HG03558 (cell line): ENCODE results near the gene RTN1.

Experiments used
- ATAC-seq: cut with Tn5 transposase; IDR thresholded peaks from one replicate; pipeline ENCODE4 v1.9.1; 2021; ENCODE audit warnings: moderate number of reproducible peaks; ENCODE audit not compliant: unreplicated experiment; ENCODE audit errors: extremely low read depth

The RTN1 gene

GRCh38 chr14:59857328-59857727, 13.2 kb downstream of the RTN1 start:
- no peak for ATAC-seq

- ATAC-seq: no peak
These were observed 18.2 kb downstream of the RTN1 start for GRCh38 chr14:59852350-59852749.

GRCh38 chr14:59850458-59850857, 20.1 kb downstream of the RTN1 start:
- ATAC-seq: no peak

GRCh38 chr14:59849411-59850130, 21.0 kb downstream of the RTN1 start:
- no peak for ATAC-seq

GRCh38 chr14:59848671-59849070, 21.9 kb downstream of the RTN1 start:
- ATAC-seq: no peak

- ATAC-seq: no peak
These were observed 22.9 kb downstream of the RTN1 start for GRCh38 chr14:59847711-59848110.

- ATAC-seq: no peak
These were observed 24.0 kb downstream of the RTN1 start for GRCh38 chr14:59846595-59846994.

- no peak for ATAC-seq
These were observed 25.3 kb downstream of the RTN1 start for GRCh38 chr14:59845245-59845644.

GRCh38 chr14:59844186-59844812, 26.3 kb downstream of the RTN1 start:
- ATAC-seq: no peak

- no peak for ATAC-seq
These were observed 34.5 kb downstream of the RTN1 start for GRCh38 chr14:59836116-59836515.

GRCh38 chr14:59832653-59833294, 37.8 kb downstream of the RTN1 start:
- ATAC-seq: no peak

GRCh38 chr14:59831121-59831730, 39.4 kb downstream of the RTN1 start:
- no peak for ATAC-seq

- ATAC-seq: no peak
These were observed 40.2 kb downstream of the RTN1 start for GRCh38 chr14:59830338-59830734.

GRCh38 chr14:59829469-59830337, 40.9 kb downstream of the RTN1 start:
- ATAC-seq: no peak

GRCh38 chr14:59828276-59828675, 42.3 kb downstream of the RTN1 start:
- no peak for ATAC-seq

- ATAC-seq: no peak
These were observed 43.2 kb downstream of the RTN1 start for GRCh38 chr14:59827401-59827800.

- ATAC-seq: no peak
These were observed 44.4 kb downstream of the RTN1 start for GRCh38 chr14:59826150-59826549.

GRCh38 chr14:59823179-59823578, 47.4 kb downstream of the RTN1 start:
- no peak for ATAC-seq

GRCh38 chr14:59819446-59820088, 51.0 kb downstream of the RTN1 start:
- ATAC-seq: no peak

- no peak for ATAC-seq
These were observed 53.6 kb downstream of the RTN1 start for GRCh38 chr14:59816941-59817340.
